ENCODE data around the gene PIGQ.
"Not testable (repeated sequence)": the region's sequence is repeated elsewhere in the genome, so short reads cannot be mapped to it uniquely, and the experiment has no call there.

Gene PIGQ

GRCh38 chr16:588889-589657, 19.3 kb downstream of the PIGQ start:
- Mint-ChIP-seq H3K4me3 (peak overlapping the region; percentile 99), H3K27ac (peak overlapping the region; percentile 100), H3K27me3 (ENCODE audit: low read depth) (peaks cover 2% of the 10 kb centered on the region)

GRCh38 chr16:589658-590187, 20.0 kb downstream of the PIGQ start, which contains the start of gene RAB40C:
TSS of gene RAB40C (plus strand) at chr16:590066. CDS start at chr16:590292, 226 bp downstream.
- peak within 1 kb of the TSS; percentile 100 for H3K27ac Mint-ChIP-seq
- H3K36me3 Mint-ChIP-seq (ENCODE audit: low read depth), result peaks cover 2% of the 10 kb centered on the region
- no peaks in the 10 kb centered on the region for H3K9me3 Mint-ChIP-seq
- H3K4me1 Mint-ChIP-seq (ENCODE audit: low read depth), result peaks cover 20% of the 10 kb centered on the region
- peak; percentile 98 for DNase-seq (ENCODE audit: low spot score)
- peak within 1 kb of the TSS; percentile 99 for H3K4me3 Mint-ChIP-seq
- H3K27me3 Mint-ChIP-seq (ENCODE audit: low read depth), result peaks cover 2% of the 10 kb centered on the region

More at GRCh38 chr16:588889-589657, 19.3 kb downstream of the PIGQ start:
- DNase-seq (ENCODE audit: low spot score), result peak; percentile 96
- Mint-ChIP-seq H3K9me3 (no peaks in the 10 kb centered on the region), H3K36me3 (ENCODE audit: low read depth) (peaks cover 2% of the 10 kb centered on the region), H3K4me1 (ENCODE audit: low read depth) (peaks cover 19% of the 10 kb centered on the region)

GRCh38 chr16:590188-590814, 20.5 kb downstream of the PIGQ start:
- H3K36me3 Mint-ChIP-seq (ENCODE audit: low read depth), result peaks cover 2% of the 10 kb centered on the region
- H3K27ac Mint-ChIP-seq, result peak overlapping the region; percentile 79
- H3K9me3 Mint-ChIP-seq, result no peaks in the 10 kb centered on the region
- H3K4me3 Mint-ChIP-seq, result peak overlapping the region; percentile 87
- peaks cover 20% of the 10 kb centered on the region for H3K4me1 Mint-ChIP-seq (ENCODE audit: low read depth)
- peaks cover 2% of the 10 kb centered on the region for H3K27me3 Mint-ChIP-seq (ENCODE audit: low read depth)
- DNase-seq (ENCODE audit: low spot score), result no peak

GRCh38 chr16:590815-591200, 21.0 kb downstream of the PIGQ start:
- H3K36me3 Mint-ChIP-seq (ENCODE audit: low read depth), result peaks cover 2% of the 10 kb centered on the region
- H3K9me3 Mint-ChIP-seq, result no peaks in the 10 kb centered on the region
- peaks cover 20% of the 10 kb centered on the region for H3K4me1 Mint-ChIP-seq (ENCODE audit: low read depth)
- no peak for DNase-seq (ENCODE audit: low spot score)
- peak overlapping the region; percentile 79 for H3K27ac Mint-ChIP-seq
- peaks cover 2% of the 10 kb centered on the region for H3K27me3 Mint-ChIP-seq (ENCODE audit: low read depth)
- peak overlapping the region; percentile 87 for H3K4me3 Mint-ChIP-seq

- DNase-seq (ENCODE audit: low spot score), result no peak
- peaks cover 2% of the 10 kb centered on the region for H3K27me3 Mint-ChIP-seq (ENCODE audit: low read depth)
- peak overlapping the region; percentile 87 for H3K4me3 Mint-ChIP-seq
- peaks cover 20% of the 10 kb centered on the region for H3K4me1 Mint-ChIP-seq (ENCODE audit: low read depth)
- H3K36me3 Mint-ChIP-seq (ENCODE audit: low read depth), result peaks cover 2% of the 10 kb centered on the region
- no peaks in the 10 kb centered on the region for H3K9me3 Mint-ChIP-seq
- peak overlapping the region; percentile 79 for H3K27ac Mint-ChIP-seq
Observed at GRCh38 chr16:591231-591630, 21.5 kb downstream of the PIGQ start.

GRCh38 chr16:591892-592517, 22.2 kb downstream of the PIGQ start:
- Mint-ChIP-seq H3K36me3 (ENCODE audit: low read depth) (peaks cover 2% of the 10 kb centered on the region), H3K4me1 (ENCODE audit: low read depth) (peaks cover 20% of the 10 kb centered on the region), H3K9me3 (no peaks in the 10 kb centered on the region), H3K27me3 (ENCODE audit: low read depth) (peaks cover 2% of the 10 kb centered on the region), H3K4me3 (no peak overlapping the region), H3K27ac (no peak overlapping the region)
- no peak for DNase-seq (ENCODE audit: low spot score)

GRCh38 chr16:592518-593306, 22.9 kb downstream of the PIGQ start:
- DNase-seq (ENCODE audit: low spot score), result no peak
- no peaks in the 10 kb centered on the region for H3K36me3 Mint-ChIP-seq (ENCODE audit: low read depth)
- H3K27me3 Mint-ChIP-seq (ENCODE audit: low read depth), result peaks cover 2% of the 10 kb centered on the region
- no peak overlapping the region for H3K27ac Mint-ChIP-seq
- no peak overlapping the region for H3K4me3 Mint-ChIP-seq
- peaks cover 15% of the 10 kb centered on the region for H3K4me1 Mint-ChIP-seq (ENCODE audit: low read depth)
- no peaks in the 10 kb centered on the region for H3K9me3 Mint-ChIP-seq

GRCh38 chr16:593406-593805, 23.6 kb downstream of the PIGQ start:
- H3K27ac Mint-ChIP-seq, result no peak overlapping the region
- H3K27me3 Mint-ChIP-seq (ENCODE audit: low read depth), result peaks cover 2% of the 10 kb centered on the region
- H3K36me3 Mint-ChIP-seq (ENCODE audit: low read depth), result no peaks in the 10 kb centered on the region
- no peaks in the 10 kb centered on the region for H3K9me3 Mint-ChIP-seq
- no peak for DNase-seq (ENCODE audit: low spot score)
- peaks cover 11% of the 10 kb centered on the region for H3K4me1 Mint-ChIP-seq (ENCODE audit: low read depth)
- H3K4me3 Mint-ChIP-seq, result no peak overlapping the region

GRCh38 chr16:593807-594206, 24.0 kb downstream of the PIGQ start:
- H3K36me3 Mint-ChIP-seq (ENCODE audit: low read depth), result peaks cover 2% of the 10 kb centered on the region
- no peak overlapping the region for H3K27ac Mint-ChIP-seq
- peaks cover 2% of the 10 kb centered on the region for H3K27me3 Mint-ChIP-seq (ENCODE audit: low read depth)
- no peaks in the 10 kb centered on the region for H3K9me3 Mint-ChIP-seq
- H3K4me3 Mint-ChIP-seq, result no peak overlapping the region
- H3K4me1 Mint-ChIP-seq (ENCODE audit: low read depth), result peaks cover 9% of the 10 kb centered on the region
- DNase-seq (ENCODE audit: low spot score), result no peak

- no peak for DNase-seq (ENCODE audit: low spot score)
- H3K27ac Mint-ChIP-seq, result no peak overlapping the region
- peaks cover 9% of the 10 kb centered on the region for H3K4me1 Mint-ChIP-seq (ENCODE audit: low read depth)
- H3K36me3 Mint-ChIP-seq (ENCODE audit: low read depth), result peaks cover 4% of the 10 kb centered on the region
- H3K27me3 Mint-ChIP-seq (ENCODE audit: low read depth), result no peaks in the 10 kb centered on the region
- no peak overlapping the region for H3K4me3 Mint-ChIP-seq
- H3K9me3 Mint-ChIP-seq, result no peaks in the 10 kb centered on the region
Observed at GRCh38 chr16:595094-595528, 25.3 kb downstream of the PIGQ start.

GRCh38 chr16:595942-596735, 26.4 kb downstream of the PIGQ start:
- H3K36me3 Mint-ChIP-seq (ENCODE audit: low read depth), result peaks cover 5% of the 10 kb centered on the region
- peaks cover 3% of the 10 kb centered on the region for H3K4me1 Mint-ChIP-seq (ENCODE audit: low read depth)
- no peak overlapping the region for H3K4me3 Mint-ChIP-seq
- no peak overlapping the region for H3K27ac Mint-ChIP-seq
- H3K9me3 Mint-ChIP-seq, result no peaks in the 10 kb centered on the region
- no peaks in the 10 kb centered on the region for H3K27me3 Mint-ChIP-seq (ENCODE audit: low read depth)
- no peak for DNase-seq (ENCODE audit: low spot score)

- Mint-ChIP-seq H3K4me3 (no peak overlapping the region), H3K27ac (no peak overlapping the region), H3K36me3 (ENCODE audit: low read depth) (peaks cover 5% of the 10 kb centered on the region), H3K27me3 (ENCODE audit: low read depth) (no peaks in the 10 kb centered on the region), H3K4me1 (ENCODE audit: low read depth) (peaks cover 1% of the 10 kb centered on the region), H3K9me3 (no peaks in the 10 kb centered on the region)
- no peak for DNase-seq (ENCODE audit: low spot score)
Observed at GRCh38 chr16:596736-597060, 26.9 kb downstream of the PIGQ start.

- H3K27me3 Mint-ChIP-seq (ENCODE audit: low read depth), result not testable (repeated sequence)
Observed at GRCh38 chr16:597655-598054, 27.9 kb downstream of the PIGQ start.

More at GRCh38 chr16:597655-598054, 27.9 kb downstream of the PIGQ start:
- H3K27ac Mint-ChIP-seq; H3K4me3 Mint-ChIP-seq; H3K36me3 Mint-ChIP-seq (ENCODE audit: low read depth); H3K9me3 Mint-ChIP-seq; H3K4me1 Mint-ChIP-seq (ENCODE audit: low read depth); DNase-seq (ENCODE audit: low spot score): not testable (repeated sequence)

Measured in T-helper 2 cell treated with Interferon-gamma antibody and Interleukin-4, amounts not matched to agents 5 μg/mL and 100 μg/mL, for 36 hours (primary cell).